IMR-90 (cell line): ENCODE measurements around the gene ADAM17. TPM values are rescaled to one million over a fixed set of nuclear protein-coding genes. Genes with fewer than 3 reads are reported as not detected.

Experiments used
- ATAC-seq: fragments of 200-7000 bp; cut with Tn5 transposase; 2 replicates; pipeline ENCODE4 v1.9.1; 2020; ENCODE audit warnings: low read depth, mild to moderate bottlenecking, moderate library complexity
- BruUV-seq: library from RNA; stranded (reverse); fragments of 400-500 nt; replicated peaks from 2 replicates; lab custom pipeline; 2021; lab: Mats Ljungman, UMichigan
- CTCF ChIA-PET: fragments of 300-600 bp; formaldehyde crosslinking; extraction: SDS; loops from one replicate; lab custom pipeline; 2021; ENCODE audit warnings: antibody characterized with exemption; lab: Yijun Ruan, JAX
- POLR2A ChIA-PET: fragments of 300-600 bp; sonication (Branson Sonifier 250); formaldehyde crosslinking; loops from one replicate; lab custom pipeline; 2022; ENCODE audit warnings: antibody characterized with exemption; ENCODE audit not compliant: unreplicated experiment; lab: Charles Lee
- DNase-seq: peaks from one replicate; pipeline ENCODE4 v3.0.0; 2013
- H2AFZ ChIP-seq: replicated peaks from 2 replicates; pipeline ENCODE3; 2013; ENCODE audit warnings: low read length, mild to moderate bottlenecking; ENCODE audit not compliant: poor library complexity
- H2AK5ac ChIP-seq: 2 replicates; pipeline ENCODE4 v1.6.1; 2013; ENCODE audit warnings: low read depth, low read length, inconsistent platforms
- H2AK9ac ChIP-seq: replicated peaks from 2 replicates; pipeline ENCODE3; 2013; ENCODE audit warnings: mild to moderate bottlenecking, low read depth, low read length, moderate library complexity; ENCODE audit not compliant: poor library complexity
- H2BK120ac ChIP-seq: 2 replicates; pipeline ENCODE4 v1.6.1; 2013; ENCODE audit warnings: low read depth, low read length, inconsistent platforms
- H2BK15ac ChIP-seq: 3 replicates; pipeline ENCODE4 v1.6.1; 2013; ENCODE audit warnings: low read depth, low read length, inconsistent platforms
- H2BK20ac ChIP-seq: 2 replicates; pipeline ENCODE4 v1.6.1; 2013; ENCODE audit warnings: low read depth, mild to moderate bottlenecking, inconsistent platforms, low read length, moderate library complexity
- H2BK5ac ChIP-seq: 2 replicates; pipeline ENCODE4 v1.6.1; 2013; ENCODE audit warnings: mild to moderate bottlenecking, low read depth, low read length, inconsistent platforms; ENCODE audit not compliant: poor library complexity, severe bottlenecking
- H3K14ac ChIP-seq: replicated peaks from 2 replicates; pipeline ENCODE4 v1.6.1; 2013; ENCODE audit warnings: low read depth, low read length, inconsistent platforms
- H3K18ac ChIP-seq: 2 replicates; pipeline ENCODE4 v1.6.1; 2013; ENCODE audit warnings: low read depth, low read length, control low read depth
- H3K23ac ChIP-seq: 2 replicates; pipeline ENCODE4 v1.6.1; 2013; ENCODE audit warnings: low read depth, low read length, inconsistent platforms
- H3K27ac ChIP-seq: 2 replicates; pipeline ENCODE4 v1.5.1; 2013; ENCODE audit warnings: mild to moderate bottlenecking, control low read depth, low read length; ENCODE audit not compliant: insufficient read depth
- H3K27me3 ChIP-seq: 2 replicates; pipeline ENCODE4 v1.6.1; 2013; ENCODE audit warnings: low read length; ENCODE audit not compliant: control insufficient read depth, insufficient read depth
- H3K36me3 ChIP-seq: 2 replicates; pipeline ENCODE4 v1.6.1; 2013; ENCODE audit warnings: low read length, mixed read lengths; ENCODE audit not compliant: control insufficient read depth, insufficient read depth
- H3K4ac ChIP-seq: 2 replicates; pipeline ENCODE4 v1.6.1; 2013; ENCODE audit warnings: low read depth, low read length, inconsistent platforms
- H3K4me1 ChIP-seq: 2 replicates; pipeline ENCODE4 v1.6.1; 2013; ENCODE audit warnings: low read length, mixed read lengths; ENCODE audit not compliant: control insufficient read depth, insufficient read depth
- H3K4me2 ChIP-seq: 2 replicates; pipeline ENCODE4 v1.6.1; 2013; ENCODE audit warnings: low read depth, mild to moderate bottlenecking, control low read depth, low read length, moderate library complexity
- H3K4me3 ChIP-seq: 2 replicates; pipeline ENCODE4 v1.5.1; 2013; ENCODE audit warnings: low read depth, mild to moderate bottlenecking, control low read depth, low read length, moderate library complexity; ENCODE audit not compliant: insufficient read depth
- H3K56ac ChIP-seq: 2 replicates; pipeline ENCODE4 v1.6.1; 2013; ENCODE audit warnings: low read length, inconsistent platforms; ENCODE audit not compliant: insufficient read depth; ENCODE audit errors: extremely low read depth
- H3K79me1 ChIP-seq, 2 experiments: 2 replicates each; pipeline ENCODE4 v1.6.1; 2013; ENCODE audit warnings: low read length in 2 of 2, inconsistent platforms in 1 of 2, low read depth in 1 of 2
- H3K9ac ChIP-seq: 2 replicates; pipeline ENCODE4 v1.6.1; 2013; ENCODE audit warnings: low read depth, low read length, control low read depth
- H3K9me1 ChIP-seq: 2 replicates; pipeline ENCODE4 v1.6.1; 2013; ENCODE audit warnings: low read length, inconsistent platforms; ENCODE audit not compliant: insufficient read depth
- H3K9me3 ChIP-seq: 2 replicates; pipeline ENCODE4 v1.6.1; 2013; ENCODE audit warnings: low read length; ENCODE audit not compliant: control insufficient read depth, insufficient read depth
- H4K20me1 ChIP-seq: 2 replicates; pipeline ENCODE4 v1.6.1; 2013; ENCODE audit warnings: low read length, inconsistent platforms; ENCODE audit not compliant: insufficient read depth
- H4K5ac ChIP-seq: 2 replicates; pipeline ENCODE4 v1.6.1; 2013; ENCODE audit warnings: mild to moderate bottlenecking, low read depth, low read length, control low read depth
- H4K8ac ChIP-seq, 2 experiments: 2 replicates each; pipeline ENCODE4 v1.6.1; 2013; ENCODE audit warnings: low read depth in 2 of 2, low read length in 2 of 2, control low read depth in 1 of 2, inconsistent platforms in 1 of 2
- H4K91ac ChIP-seq: 2 replicates; pipeline ENCODE4 v1.6.1; 2013; ENCODE audit warnings: low read depth, low read length, inconsistent platforms; ENCODE audit not compliant: insufficient read depth
- BHLHE40 ChIP-seq: fragments of 150-350 bp; IDR thresholded peaks from 2 replicates; pipeline ENCODE4 v1.6.1; 2016; ENCODE audit warnings: mild to moderate bottlenecking, low read depth, low read length
- MAFK ChIP-seq: IDR thresholded peaks from 2 replicates; pipeline ENCODE4 v1.6.1; 2012; ENCODE audit warnings: low read depth, low read length, improper control_type of control experiment
- WGBS, 2 experiments: methylation state at CpG; one replicate each; pipeline versions ENCODE4 v1.1.5 to v1.1.7; 2013; ENCODE audit warnings: missing lambda C conversion rate in 2 of 2; ENCODE audit not compliant: insufficient read length in 1 of 2; ENCODE audit errors: extremely low coverage in 2 of 2; 5-methylcytosine and 5-hydroxymethylcytosine counted together
- dilution Hi-C: fragments of 300-500 bp; cut with HindIII; formaldehyde crosslinking; loops from one replicate; pipeline ENCODE4 v1.14.3; 2018; ENCODE audit warnings: low sequenced_read_pairs; ENCODE audit not compliant: unreplicated experiment
- in situ Hi-C: fragments of 300-500 bp; cut with MboI; formaldehyde crosslinking; loops from 3 replicates; pipeline ENCODE4 v1.14.3; 2019; ENCODE audit warnings: low sequenced_read_pairs, inconsistent platforms, mixed read lengths
- intact Hi-C: fragments of 100-400 bp; cut with micrococcal nuclease; formaldehyde crosslinking; loops from 2 replicates; pipeline ENCODE4 v1.10.0; 2022
- polyA plus RNA-seq, 3 experiments: library from polyadenylated mRNA; depleted of rRNA; stranded (reverse); fragments of >200 nt; gene quantifications; 2 replicates each; pipeline ENCODE4 v1.2.3, GENCODE V29; 2012; ENCODE audit warnings: low replicate concordance in 1 of 3
- total RNA-seq: library from RNA; depleted of rRNA; stranded (reverse); fragments of >200 nt; gene quantifications from 2 replicates; pipeline ENCODE4 v1.2.3, GENCODE V29; 2012

The ADAM17 gene
- total and polyA plus RNA-seq, 2 of the 4 experiments (the other 2 are of a cell fraction), result 9.6 to 34.4 TPM

DNA sequence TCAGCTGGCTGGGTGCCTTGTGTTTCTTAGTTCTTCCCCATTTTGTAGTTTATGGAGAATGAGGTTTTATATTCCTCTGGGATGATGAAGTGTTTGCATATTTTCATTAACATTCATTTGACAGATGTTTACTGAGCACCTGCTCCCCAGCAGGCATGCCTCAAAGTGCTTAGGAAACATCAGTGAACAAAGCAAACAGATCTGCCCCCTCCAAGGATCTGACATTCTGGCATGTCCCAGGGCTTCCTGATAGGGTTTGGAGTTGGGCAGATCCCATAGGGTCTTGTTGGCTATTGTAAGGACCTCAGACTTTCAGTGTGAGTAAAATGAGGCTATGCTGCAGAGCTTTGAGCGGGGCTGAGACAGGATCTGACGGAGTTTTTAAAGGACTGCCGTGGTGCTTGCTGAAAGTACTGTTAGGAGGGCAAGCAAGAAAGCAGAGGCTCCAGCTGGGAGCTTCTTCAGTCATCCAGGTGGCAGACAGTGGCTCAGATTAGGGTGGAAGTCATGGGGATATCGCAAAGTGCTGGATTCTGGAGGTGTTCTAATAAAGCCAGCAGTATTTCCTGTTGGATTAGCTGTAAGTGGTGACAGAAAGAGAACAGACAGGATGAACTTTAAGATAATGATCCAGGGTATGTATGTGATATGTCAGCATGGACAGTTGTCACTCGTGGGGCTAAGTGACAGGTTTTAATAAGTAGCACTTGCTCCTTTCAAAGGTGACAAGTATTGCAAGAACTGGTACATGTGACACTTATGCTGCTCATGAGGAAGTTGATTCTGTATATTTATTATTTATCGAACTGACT lies 92.5 kb downstream of the ADAM17 start:
- Histone ChIP-seq H4K20me1 (no peaks in the 10 kb centered on the region), H3K56ac (no peak overlapping the region), H4K91ac (no peak overlapping the region), H3K14ac (no peak overlapping the region), H3K4me1 (peaks cover 5% of the 10 kb centered on the region; the same call in 1 of the 2 replicates), H2AK5ac (no peak overlapping the region), H2BK5ac (no peak overlapping the region), H3K36me3 (peaks cover 15% of the 10 kb centered on the region), H3K4me2 (no peak overlapping the region), H2BK20ac (no peak overlapping the region), H3K79me1 (peaks cover 7 to 21% of the 10 kb centered on the region in 2 experiments; a peak in 3 of 4 replicates), H2AFZ (no peak overlapping the region), H2BK120ac (no peak overlapping the region), H3K4ac (0 out of 2 replicates have a peak overlapping the region, but pooled peaks have one; percentile 8), H3K9me1 (peaks cover 10% of the 10 kb centered on the region), H3K23ac (no peak overlapping the region), H3K18ac (no peak overlapping the region), H3K9me3 (no peaks in the 10 kb centered on the region), H4K8ac (no peak overlapping the region), H3K4me3 (no peak overlapping the region), H2BK15ac (no peak overlapping the region), H3K27ac (no peak overlapping the region), H3K9ac (no peak overlapping the region), H2AK9ac (no peak overlapping the region), H3K27me3 (no peaks in the 10 kb centered on the region), H4K5ac (no peak overlapping the region)
- no peak for TF ChIP-seq BHLHE40
- no peak for TF ChIP-seq MAFK
- intact Hi-C loops (no loop called here), dilution Hi-C loops (no loop called here), in situ Hi-C loops (no loop called here)
- no TSS peak for BruUV-seq
- peak; percentile 32 for DNase-seq
- CTCF ChIA-PET, result no interaction called here
- peak; percentile 73 for ATAC-seq
- POLR2A ChIA-PET, result no interaction called here
- 92% methylated on average over 4 of the region's 6 CpGs; no CpG with 5 or more reads in 1 of the 2 experiments for WGBS, 2 experiments
